Measurements from ENCODE around the gene MEIOC. TPM values are rescaled to one million over a fixed set of nuclear protein-coding genes. Genes with fewer than 3 reads are reported as not detected.

MEIOC gene
- total RNA-seq, 4 donors from 2014 or later = not detected

DNA sequence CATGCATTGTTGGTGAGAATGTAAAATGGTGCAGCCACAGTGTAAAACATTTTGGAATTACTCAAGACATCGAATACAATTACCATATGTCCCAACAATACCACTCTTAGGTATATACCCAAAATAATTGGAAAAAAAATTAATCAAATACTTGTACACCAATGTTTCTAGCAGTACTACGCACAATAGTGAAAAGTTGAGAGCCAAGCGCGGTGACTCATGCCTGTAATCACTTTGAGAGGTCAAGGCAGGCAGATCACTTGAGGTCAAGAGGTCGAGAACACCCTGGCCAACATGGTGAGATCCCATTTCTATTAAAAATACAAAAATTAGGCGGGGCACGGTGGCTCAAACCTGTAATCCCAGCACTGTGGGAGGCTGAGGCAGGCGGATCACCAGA lies 3.5 kb upstream of the MEIOC start:
- Histone ChIP-seq H3K36me3 (no peaks in the 10 kb centered on the region), H3K9me3 (no peaks in the 10 kb centered on the region), H3K4me3 (no peak overlapping the region), H3K27me3 (peaks cover 36 to 52% (median 43%) of the 10 kb centered on the region in 3 donors), H3K27ac (no peak overlapping the region), H3K4me1 (no peaks in the 10 kb centered on the region)
- in situ Hi-C loops (cut with MboI; ENCODE audit: low sequenced_read_pairs in 4 of 4) = no loop called here
- ATAC-seq (no peak), DNase-seq (no peak)
- intact Hi-C loops (cut with DNase I; ENCODE audit: low total_unique reads) = no loop called here
- TF ChIP-seq POLR2A (IDR thresholded peaks at IDR 0.05) (no peak), CTCF (IDR thresholded peaks at IDR 0.05 in 4 of 5, conservative IDR thresholded peaks at IDR 0.05 in 1 of 5) (no peak)

- no peaks in the 10 kb centered on the region for H3K36me3 ChIP-seq
- in situ Hi-C loops (cut with MboI; ENCODE audit: low sequenced_read_pairs in 4 of 4) = no loop called here
- no peaks in the 10 kb centered on the region for H3K4me1 ChIP-seq
These were observed 2.9 kb upstream of the MEIOC start for GRCh38 chr17:44653384-44653783.

GRCh38 chr17:44653954-44654353 lies 2.3 kb upstream of the MEIOC start:
- no peaks in the 10 kb centered on the region for H3K4me1 ChIP-seq
- no peaks in the 10 kb centered on the region for H3K9me3 ChIP-seq
- no peak for TF ChIP-seq CTCF (IDR thresholded peaks at IDR 0.05 in 4 of 5, conservative IDR thresholded peaks at IDR 0.05 in 1 of 5)
- no peak for TF ChIP-seq POLR2A (IDR thresholded peaks at IDR 0.05)
- H3K36me3 ChIP-seq = no peaks in the 10 kb centered on the region
- no peak for DNase-seq
- intact Hi-C loops (cut with DNase I; ENCODE audit: low total_unique reads) (no loop called here), in situ Hi-C loops (cut with MboI; ENCODE audit: low sequenced_read_pairs in 4 of 4) (no loop called here)
- no peak overlapping the region for H3K4me3 ChIP-seq
- no peak overlapping the region for H3K27ac ChIP-seq
- ATAC-seq = no peak
- peaks cover 36 to 59% (median 53%) of the 10 kb centered on the region in 3 donors for H3K27me3 ChIP-seq

More at GRCh38 chr17:44653384-44653783, 2.9 kb upstream of the MEIOC start:
- DNase-seq (no peak), ATAC-seq (no peak)
- no peak overlapping the region for H3K27ac ChIP-seq
- H3K9me3 ChIP-seq = no peaks in the 10 kb centered on the region
- TF ChIP-seq POLR2A (IDR thresholded peaks at IDR 0.05) (no peak), CTCF (IDR thresholded peaks at IDR 0.05 in 4 of 5, conservative IDR thresholded peaks at IDR 0.05 in 1 of 5) (no peak)
- H3K27me3 ChIP-seq = peaks cover 38 to 58% (median 48%) of the 10 kb centered on the region in 3 donors
- intact Hi-C loops (cut with DNase I; ENCODE audit: low total_unique reads) = no loop called here
- H3K4me3 ChIP-seq = no peak overlapping the region

DNA sequence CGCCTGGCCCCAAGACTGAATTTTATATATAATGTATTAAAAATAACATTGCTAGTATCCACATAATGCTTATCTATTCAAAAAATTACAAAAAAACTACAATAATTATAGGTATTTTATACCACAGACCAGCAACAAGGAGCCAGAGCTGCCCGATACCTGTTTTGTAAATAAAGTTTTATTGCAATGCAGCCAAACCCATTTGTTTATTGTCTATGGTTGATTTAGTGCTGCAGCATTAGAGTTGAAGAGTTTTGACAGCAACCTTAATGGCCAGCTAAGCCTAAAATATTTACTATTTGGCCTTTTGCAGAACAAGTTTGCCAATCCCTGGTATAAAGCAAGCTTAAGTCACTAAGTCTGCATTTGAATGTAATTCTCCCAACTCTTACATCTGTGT lies 5.6 kb downstream of the MEIOC start:
- H3K27me3 ChIP-seq = peaks cover 11 to 23% (median 16%) of the 10 kb centered on the region in 3 donors
- no peaks in the 10 kb centered on the region for H3K36me3 ChIP-seq
- H3K27ac ChIP-seq = no peak overlapping the region
- ATAC-seq = no peak
- intact Hi-C loops (cut with DNase I; ENCODE audit: low total_unique reads) = no loop called here
- in situ Hi-C loops (cut with MboI; ENCODE audit: low sequenced_read_pairs in 4 of 4) = no loop called here
- peaks cover 0 to 5% of the 10 kb centered on the region in 2 donors for H3K4me1 ChIP-seq
- no peaks in the 10 kb centered on the region for H3K9me3 ChIP-seq
- TF ChIP-seq CTCF (IDR thresholded peaks at IDR 0.05 in 4 of 5, conservative IDR thresholded peaks at IDR 0.05 in 1 of 5) (no peak), POLR2A (IDR thresholded peaks at IDR 0.05) (no peak)
- H3K4me3 ChIP-seq = no peak overlapping the region
- DNase-seq = no peak

DNA sequence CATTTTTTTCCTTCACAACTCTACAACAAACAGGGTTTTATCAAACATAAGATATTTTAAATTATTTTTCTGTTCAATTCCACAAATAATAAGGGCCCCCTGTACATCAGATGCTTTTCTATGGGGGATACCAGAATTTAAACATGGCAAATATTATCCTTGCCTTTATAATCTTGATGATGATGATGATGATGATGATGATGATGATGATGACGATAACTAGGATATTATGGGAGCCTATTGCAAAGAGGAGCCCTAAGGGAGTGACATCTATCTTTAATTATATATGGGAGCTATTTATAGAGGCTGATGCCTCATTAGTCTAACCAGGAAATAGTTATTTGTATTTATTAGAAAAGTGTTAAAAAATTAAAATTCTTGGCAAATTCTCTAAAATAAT lies 6.8 kb downstream of the MEIOC start:
- in situ Hi-C loops (cut with MboI; ENCODE audit: low sequenced_read_pairs in 4 of 4) = no loop called here
- ATAC-seq (no peak), DNase-seq (no peak)
- Histone ChIP-seq H3K9me3 (no peaks in the 10 kb centered on the region), H3K36me3 (no peaks in the 10 kb centered on the region), H3K27ac (no peak overlapping the region), H3K4me1 (peaks cover 0 to 5% of the 10 kb centered on the region in 2 donors), H3K4me3 (no peak overlapping the region), H3K27me3 (peaks cover 0 to 10% (median 3%) of the 10 kb centered on the region in 3 donors)
- intact Hi-C loops (cut with DNase I; ENCODE audit: low total_unique reads) = no loop called here
- TF ChIP-seq CTCF (IDR thresholded peaks at IDR 0.05 in 4 of 5, conservative IDR thresholded peaks at IDR 0.05 in 1 of 5) (no peak), POLR2A (IDR thresholded peaks at IDR 0.05) (no peak)

Data from gastrocnemius medialis (tissue), 4 donors.